IMR-90 (cell line): ENCODE measurements around the gene TEKT1. TPM values are rescaled to one million over a fixed set of nuclear protein-coding genes. Genes with fewer than 3 reads are reported as not detected.

ENCODE experiments used
- ATAC-seq: fragments of 200-7000 bp; cut with Tn5 transposase; 2 replicates; pipeline ENCODE4 v1.9.1; 2020; ENCODE audit warnings: low read depth, mild to moderate bottlenecking, moderate library complexity
- BruUV-seq: library from RNA; stranded (reverse); fragments of 400-500 nt; replicated peaks from 2 replicates; lab custom pipeline; 2021; lab: Mats Ljungman, UMichigan
- CTCF ChIA-PET: fragments of 300-600 bp; formaldehyde crosslinking; extraction: SDS; loops from one replicate; lab custom pipeline; 2021; ENCODE audit warnings: antibody characterized with exemption; lab: Yijun Ruan, JAX
- POLR2A ChIA-PET: fragments of 300-600 bp; sonication (Branson Sonifier 250); formaldehyde crosslinking; loops from one replicate; lab custom pipeline; 2022; ENCODE audit warnings: antibody characterized with exemption; ENCODE audit not compliant: unreplicated experiment; lab: Charles Lee
- DNase-seq: peaks from one replicate; pipeline ENCODE4 v3.0.0; 2013
- H2AFZ ChIP-seq: replicated peaks from 2 replicates; pipeline ENCODE3; 2013; ENCODE audit warnings: low read length, mild to moderate bottlenecking; ENCODE audit not compliant: poor library complexity
- H2AK5ac ChIP-seq: 2 replicates; pipeline ENCODE4 v1.6.1; 2013; ENCODE audit warnings: low read depth, low read length, inconsistent platforms
- H2AK9ac ChIP-seq: replicated peaks from 2 replicates; pipeline ENCODE3; 2013; ENCODE audit warnings: mild to moderate bottlenecking, low read depth, low read length, moderate library complexity; ENCODE audit not compliant: poor library complexity
- H2BK120ac ChIP-seq: 2 replicates; pipeline ENCODE4 v1.6.1; 2013; ENCODE audit warnings: low read depth, low read length, inconsistent platforms
- H2BK15ac ChIP-seq: 3 replicates; pipeline ENCODE4 v1.6.1; 2013; ENCODE audit warnings: low read depth, low read length, inconsistent platforms
- H2BK20ac ChIP-seq: 2 replicates; pipeline ENCODE4 v1.6.1; 2013; ENCODE audit warnings: low read depth, mild to moderate bottlenecking, inconsistent platforms, low read length, moderate library complexity
- H2BK5ac ChIP-seq: 2 replicates; pipeline ENCODE4 v1.6.1; 2013; ENCODE audit warnings: mild to moderate bottlenecking, low read depth, low read length, inconsistent platforms; ENCODE audit not compliant: poor library complexity, severe bottlenecking
- H3K14ac ChIP-seq: replicated peaks from 2 replicates; pipeline ENCODE4 v1.6.1; 2013; ENCODE audit warnings: low read depth, low read length, inconsistent platforms
- H3K18ac ChIP-seq: 2 replicates; pipeline ENCODE4 v1.6.1; 2013; ENCODE audit warnings: low read depth, low read length, control low read depth
- H3K23ac ChIP-seq: 2 replicates; pipeline ENCODE4 v1.6.1; 2013; ENCODE audit warnings: low read depth, low read length, inconsistent platforms
- H3K27ac ChIP-seq: 2 replicates; pipeline ENCODE4 v1.5.1; 2013; ENCODE audit warnings: mild to moderate bottlenecking, control low read depth, low read length; ENCODE audit not compliant: insufficient read depth
- H3K27me3 ChIP-seq: 2 replicates; pipeline ENCODE4 v1.6.1; 2013; ENCODE audit warnings: low read length; ENCODE audit not compliant: control insufficient read depth, insufficient read depth
- H3K36me3 ChIP-seq: 2 replicates; pipeline ENCODE4 v1.6.1; 2013; ENCODE audit warnings: low read length, mixed read lengths; ENCODE audit not compliant: control insufficient read depth, insufficient read depth
- H3K4ac ChIP-seq: 2 replicates; pipeline ENCODE4 v1.6.1; 2013; ENCODE audit warnings: low read depth, low read length, inconsistent platforms
- H3K4me1 ChIP-seq: 2 replicates; pipeline ENCODE4 v1.6.1; 2013; ENCODE audit warnings: low read length, mixed read lengths; ENCODE audit not compliant: control insufficient read depth, insufficient read depth
- H3K4me2 ChIP-seq: 2 replicates; pipeline ENCODE4 v1.6.1; 2013; ENCODE audit warnings: low read depth, mild to moderate bottlenecking, control low read depth, low read length, moderate library complexity
- H3K4me3 ChIP-seq: 2 replicates; pipeline ENCODE4 v1.5.1; 2013; ENCODE audit warnings: low read depth, mild to moderate bottlenecking, control low read depth, low read length, moderate library complexity; ENCODE audit not compliant: insufficient read depth
- H3K56ac ChIP-seq: 2 replicates; pipeline ENCODE4 v1.6.1; 2013; ENCODE audit warnings: low read length, inconsistent platforms; ENCODE audit not compliant: insufficient read depth; ENCODE audit errors: extremely low read depth
- H3K79me1 ChIP-seq, 2 experiments: 2 replicates each; pipeline ENCODE4 v1.6.1; 2013; ENCODE audit warnings: low read length in 2 of 2, inconsistent platforms in 1 of 2, low read depth in 1 of 2
- H3K9ac ChIP-seq: 2 replicates; pipeline ENCODE4 v1.6.1; 2013; ENCODE audit warnings: low read depth, low read length, control low read depth
- H3K9me1 ChIP-seq: 2 replicates; pipeline ENCODE4 v1.6.1; 2013; ENCODE audit warnings: low read length, inconsistent platforms; ENCODE audit not compliant: insufficient read depth
- H3K9me3 ChIP-seq: 2 replicates; pipeline ENCODE4 v1.6.1; 2013; ENCODE audit warnings: low read length; ENCODE audit not compliant: control insufficient read depth, insufficient read depth
- H4K20me1 ChIP-seq: 2 replicates; pipeline ENCODE4 v1.6.1; 2013; ENCODE audit warnings: low read length, inconsistent platforms; ENCODE audit not compliant: insufficient read depth
- H4K5ac ChIP-seq: 2 replicates; pipeline ENCODE4 v1.6.1; 2013; ENCODE audit warnings: mild to moderate bottlenecking, low read depth, low read length, control low read depth
- H4K8ac ChIP-seq, 2 experiments: 2 replicates each; pipeline ENCODE4 v1.6.1; 2013; ENCODE audit warnings: low read depth in 2 of 2, low read length in 2 of 2, control low read depth in 1 of 2, inconsistent platforms in 1 of 2
- H4K91ac ChIP-seq: 2 replicates; pipeline ENCODE4 v1.6.1; 2013; ENCODE audit warnings: low read depth, low read length, inconsistent platforms; ENCODE audit not compliant: insufficient read depth
- BHLHE40 ChIP-seq: fragments of 150-350 bp; IDR thresholded peaks from 2 replicates; pipeline ENCODE4 v1.6.1; 2016; ENCODE audit warnings: mild to moderate bottlenecking, low read depth, low read length
- CTCF ChIP-seq: conservative IDR thresholded peaks from 2 replicates; pipeline ENCODE4 v1.5.1; 2012; ENCODE audit warnings: mild to moderate bottlenecking, low read depth, low read length, improper control_type of control experiment
- ELK1 ChIP-seq: fragments of 150-350 bp; IDR thresholded peaks from 2 replicates; pipeline ENCODE4 v1.6.1; 2016; ENCODE audit warnings: low read depth, mild to moderate bottlenecking, low read length, moderate library complexity, borderline replicate concordance
- MAFK ChIP-seq: IDR thresholded peaks from 2 replicates; pipeline ENCODE4 v1.6.1; 2012; ENCODE audit warnings: low read depth, low read length, improper control_type of control experiment
- MAZ ChIP-seq: IDR thresholded peaks from 2 replicates; pipeline ENCODE4 v1.6.1; 2012; ENCODE audit warnings: low read depth, mild to moderate bottlenecking, low read length, improper control_type of control experiment, moderate library complexity, borderline replicate concordance
- POLR2A ChIP-seq: IDR thresholded peaks from 2 replicates; pipeline ENCODE4 v1.6.1; 2012; ENCODE audit warnings: mild to moderate bottlenecking, low read depth, low read length
- RAD21 ChIP-seq: IDR thresholded peaks from 2 replicates; pipeline ENCODE4 v1.6.1; 2012; ENCODE audit warnings: low read length, improper control_type of control experiment
- RCOR1 ChIP-seq: IDR thresholded peaks from 2 replicates; pipeline ENCODE4 v1.6.1; 2012; ENCODE audit warnings: mild to moderate bottlenecking, low read length, improper control_type of control experiment; ENCODE audit not compliant: insufficient replicate concordance
- RFX5 ChIP-seq: IDR thresholded peaks from 2 replicates; pipeline ENCODE4 v1.8.0; 2012; ENCODE audit warnings: low read depth, mild to moderate bottlenecking, low read length, moderate library complexity
- SMC3 ChIP-seq: fragments of 150-350 bp; IDR thresholded peaks from 2 replicates; pipeline ENCODE4 v1.6.1; 2016; ENCODE audit warnings: low read depth, mild to moderate bottlenecking, antibody characterized with exemption, low read length, moderate library complexity
- WGBS, 2 experiments: methylation state at CpG; one replicate each; pipeline versions ENCODE4 v1.1.5 to v1.1.7; 2013; ENCODE audit warnings: missing lambda C conversion rate in 2 of 2; ENCODE audit not compliant: insufficient read length in 1 of 2; ENCODE audit errors: extremely low coverage in 2 of 2; 5-methylcytosine and 5-hydroxymethylcytosine counted together
- dilution Hi-C: fragments of 300-500 bp; cut with HindIII; formaldehyde crosslinking; loops from one replicate; pipeline ENCODE4 v1.14.3; 2018; ENCODE audit warnings: low sequenced_read_pairs; ENCODE audit not compliant: unreplicated experiment
- in situ Hi-C: fragments of 300-500 bp; cut with MboI; formaldehyde crosslinking; loops from 3 replicates; pipeline ENCODE4 v1.14.3; 2019; ENCODE audit warnings: low sequenced_read_pairs, inconsistent platforms, mixed read lengths
- intact Hi-C: fragments of 100-400 bp; cut with micrococcal nuclease; formaldehyde crosslinking; loops from 2 replicates; pipeline ENCODE4 v1.10.0; 2022
- polyA plus RNA-seq, 3 experiments: library from polyadenylated mRNA; depleted of rRNA; stranded (reverse); fragments of >200 nt; gene quantifications; 2 replicates each; pipeline ENCODE4 v1.2.3, GENCODE V29; 2012; ENCODE audit warnings: low replicate concordance in 1 of 3
- total RNA-seq: library from RNA; depleted of rRNA; stranded (reverse); fragments of >200 nt; gene quantifications from 2 replicates; pipeline ENCODE4 v1.2.3, GENCODE V29; 2012
- TF ChIP-seq, protein P1 (sequence below): fragments of 150-350 bp; IDR thresholded peaks from 2 replicates; pipeline ENCODE4 v1.6.1; 2017; ENCODE audit warnings: mild to moderate bottlenecking, antibody characterized with exemption, low read length, low read depth

Gene TEKT1
- total and polyA plus RNA-seq, 2 of the 4 experiments (the other 2 are of a cell fraction) = not detected

DNA sequence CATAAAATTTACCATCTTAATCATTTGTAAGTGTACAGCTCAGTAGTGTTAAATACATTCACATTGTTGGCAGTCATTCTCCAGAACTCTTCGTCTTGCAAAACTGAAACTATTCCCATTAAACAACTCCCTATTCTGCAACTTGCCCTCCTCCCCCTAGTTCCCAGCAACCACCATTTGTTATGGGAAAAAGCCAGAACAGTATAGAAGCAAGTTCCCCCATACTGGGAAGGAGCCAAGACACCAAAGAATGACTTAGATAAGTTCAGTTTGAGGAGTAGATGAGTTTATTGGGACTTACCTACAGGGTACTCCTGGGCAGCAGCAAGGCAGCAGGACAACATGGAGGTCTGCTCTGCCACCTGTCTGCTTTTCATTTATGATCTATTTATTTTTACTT lies 39.3 kb upstream of the TEKT1 start:
- Histone ChIP-seq H3K9me3 (no peaks in the 10 kb centered on the region), H3K79me1 (no peaks in the 10 kb centered on the region), H3K9ac (no peak overlapping the region), H3K27ac (no peak overlapping the region), H2AK5ac (no peak overlapping the region), H4K91ac (no peak overlapping the region), H2AK9ac (no peak overlapping the region), H3K27me3 (no peaks in the 10 kb centered on the region), H2BK20ac (no peak overlapping the region), H4K8ac (no peak overlapping the region), H3K4me1 (no peaks in the 10 kb centered on the region), H3K56ac (no peak overlapping the region), H3K4me2 (no peak overlapping the region), H2BK15ac (no peak overlapping the region), H2BK120ac (no peak overlapping the region), H2AFZ (no peak overlapping the region), H3K14ac (no peak overlapping the region), H3K18ac (no peak overlapping the region), H4K20me1 (no peaks in the 10 kb centered on the region), H2BK5ac (no peak overlapping the region), H3K4me3 (no peak overlapping the region), H3K36me3 (no peaks in the 10 kb centered on the region), H4K5ac (no peak overlapping the region), H3K23ac (no peak overlapping the region), H3K4ac (no peak overlapping the region), H3K9me1 (no peaks in the 10 kb centered on the region)
- dilution Hi-C loops (no loop called here), intact Hi-C loops (no loop called here), in situ Hi-C loops (no loop called here)
- TF ChIP-seq ELK1 = no peak
- TF ChIP-seq MAZ = no peak
- no peak for TF ChIP-seq RFX5
- TF ChIP-seq SMC3 = no peak
- no peak for TF ChIP-seq RCOR1
- TF ChIP-seq, protein P1, sequence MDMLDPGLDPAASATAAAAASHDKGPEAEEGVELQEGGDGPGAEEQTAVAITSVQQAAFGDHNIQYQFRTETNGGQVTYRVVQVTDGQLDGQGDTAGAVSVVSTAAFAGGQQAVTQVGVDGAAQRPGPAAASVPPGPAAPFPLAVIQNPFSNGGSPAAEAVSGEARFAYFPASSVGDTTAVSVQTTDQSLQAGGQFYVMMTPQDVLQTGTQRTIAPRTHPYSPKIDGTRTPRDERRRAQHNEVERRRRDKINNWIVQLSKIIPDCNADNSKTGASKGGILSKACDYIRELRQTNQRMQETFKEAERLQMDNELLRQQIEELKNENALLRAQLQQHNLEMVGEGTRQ = no peak
- no peak for TF ChIP-seq POLR2A
- no peak for TF ChIP-seq BHLHE40
- TF ChIP-seq RAD21 = no peak
- TF ChIP-seq CTCF = no peak
- TF ChIP-seq MAFK = no peak
- ChIA-PET CTCF (no interaction called here), POLR2A (no interaction called here)
- no TSS peak for BruUV-seq
- WGBS, 2 experiments = no CpG with 5 or more reads among the region's 1 CpG
- no peak for ATAC-seq
- DNase-seq = no peak
